ENCODE data around the gene PCDHGB5.
A peak's percentile ranks its signal among the peaks of the same experiment; 100 is the strongest.
"Not testable (repeated sequence)": the region's sequence is repeated elsewhere in the genome, so short reads cannot be mapped to it uniquely, and the experiment has no call there.

PCDHGB5 gene

GRCh38 chr5:141397756-141398551 is at the start of gene PCDHGB5:
TSS of gene PCDHGB5 (plus strand) at chr5:141397947. CDS start at chr5:141398128, 181 bp downstream.
- Histone ChIP-seq H3K4me1 (ENCODE audit: control insufficient read depth, insufficient read depth, low read length) (peaks cover 13% of the 10 kb centered on the region), H3K4me3 (ENCODE audit: low read length) (peak within 1 kb of the TSS; percentile 74), H3K9ac (ENCODE audit: low read length) (peak within 1 kb of the TSS; percentile 63), H3K9me3 (ENCODE audit: control insufficient read depth, low read length) (peaks cover 44% of the 10 kb centered on the region)
- H3K36me3 ChIP-seq (ENCODE audit: control insufficient read depth, insufficient read depth, low read length, severe bottlenecking); H3K27me3 ChIP-seq (replicated peaks; ENCODE audit: control insufficient read depth, insufficient read depth, low read length): not testable (repeated sequence)
- DNase-seq (ENCODE audit: low read depth): peak; percentile 38

GRCh38 chr5:141349917-141350619 is 47.7 kb upstream of the PCDHGB5 start, which contains the start of gene PCDHGB1:
TSS of gene PCDHGB1 (plus strand) at chr5:141350099. CDS start at chr5:141350261, 162 bp downstream.
- Histone ChIP-seq H3K27me3 (replicated peaks; ENCODE audit: control insufficient read depth, insufficient read depth, low read length) (peaks cover 4% of the 10 kb centered on the region), H3K36me3 (ENCODE audit: control insufficient read depth, insufficient read depth, low read length, severe bottlenecking) (no peaks in the 10 kb centered on the region), H3K4me1 (ENCODE audit: control insufficient read depth, insufficient read depth, low read length) (no peaks in the 10 kb centered on the region), H3K9ac (ENCODE audit: low read length) (no peak within 1 kb of the TSS), H3K9me3 (ENCODE audit: control insufficient read depth, low read length) (peaks cover 29% of the 10 kb centered on the region), H3K4me3 (ENCODE audit: low read length) (peak within 1 kb of the TSS; percentile 77)
- peak; percentile 65 for DNase-seq (ENCODE audit: low read depth)

- Histone ChIP-seq H3K9ac (ENCODE audit: low read length) (no peak overlapping the region), H3K4me1 (ENCODE audit: control insufficient read depth, insufficient read depth, low read length) (no peaks in the 10 kb centered on the region), H3K27me3 (replicated peaks; ENCODE audit: control insufficient read depth, insufficient read depth, low read length) (peaks cover 4% of the 10 kb centered on the region), H3K4me3 (ENCODE audit: low read length) (no peak overlapping the region), H3K36me3 (ENCODE audit: control insufficient read depth, insufficient read depth, low read length, severe bottlenecking) (no peaks in the 10 kb centered on the region), H3K9me3 (ENCODE audit: control insufficient read depth, low read length) (peaks cover 37% of the 10 kb centered on the region)
- no peak for DNase-seq (ENCODE audit: low read depth)
Measured at GRCh38 chr5:141351591-141351990, 46.2 kb upstream of the PCDHGB5 start.

DNA sequence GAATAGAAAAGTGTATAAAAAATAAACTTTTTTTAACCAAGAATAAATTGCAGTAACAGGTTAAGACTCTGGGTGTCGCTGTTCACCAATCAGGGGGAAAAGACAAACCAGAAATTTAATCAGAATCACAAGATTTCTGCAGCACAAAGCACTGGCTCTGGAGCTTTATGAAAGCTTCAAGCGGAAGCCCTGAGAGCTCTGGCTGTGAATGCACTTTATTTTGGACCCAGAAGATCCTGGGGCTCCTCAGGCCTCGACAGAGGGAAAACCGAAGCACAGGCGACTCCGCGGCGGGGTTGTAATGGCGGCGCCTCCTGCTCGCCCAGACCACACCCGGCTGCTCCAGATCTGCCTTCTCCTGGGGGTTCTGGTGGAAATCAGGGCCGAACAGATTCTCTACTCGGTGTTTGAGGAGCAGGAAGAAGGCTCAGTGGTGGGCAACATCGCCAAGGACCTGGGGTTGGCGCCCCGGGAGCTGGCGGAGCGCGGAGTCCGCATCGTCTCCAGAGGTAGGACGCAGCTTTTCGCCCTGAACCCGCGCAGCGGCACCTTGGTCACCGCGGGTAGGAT is 42.8 kb upstream of the PCDHGB5 start, which contains the start of gene PCDHGA4:
PCDHGA4 (plus strand) TSS at position 122 of the 570 bp plus-strand sequence; CDS start at position 209, 87 bp downstream.
- Histone ChIP-seq H3K36me3 (ENCODE audit: control insufficient read depth, insufficient read depth, low read length, severe bottlenecking) (no peaks in the 10 kb centered on the region), H3K9me3 (ENCODE audit: control insufficient read depth, low read length) (peaks cover 63% of the 10 kb centered on the region), H3K27me3 (replicated peaks; ENCODE audit: control insufficient read depth, insufficient read depth, low read length) (peaks cover 4% of the 10 kb centered on the region), H3K4me3 (ENCODE audit: low read length) (peak within 1 kb of the TSS; percentile 79), H3K4me1 (ENCODE audit: control insufficient read depth, insufficient read depth, low read length) (no peaks in the 10 kb centered on the region), H3K9ac (ENCODE audit: low read length) (peak within 1 kb of the TSS; percentile 80)
- peak; percentile 20 for DNase-seq (ENCODE audit: low read depth)

DNA sequence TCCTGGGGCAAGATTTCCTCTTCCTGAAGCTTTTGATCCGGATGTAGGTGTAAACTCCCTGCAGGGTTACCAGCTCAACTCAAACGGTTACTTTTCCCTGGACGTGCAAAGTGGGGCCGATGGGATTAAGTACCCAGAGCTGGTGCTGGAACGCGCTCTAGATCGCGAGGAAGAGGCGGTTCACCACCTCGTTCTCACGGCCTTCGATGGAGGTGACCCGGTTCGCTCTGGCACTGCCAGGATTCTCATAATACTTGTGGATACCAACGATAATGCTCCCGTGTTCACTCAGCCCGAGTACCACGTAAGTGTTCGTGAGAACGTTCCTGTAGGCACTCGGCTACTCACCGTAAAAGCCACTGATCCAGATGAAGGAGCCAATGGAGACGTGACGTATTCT is 42.1 kb upstream of the PCDHGB5 start:
- Histone ChIP-seq H3K4me1 (ENCODE audit: control insufficient read depth, insufficient read depth, low read length) (no peaks in the 10 kb centered on the region), H3K27me3 (replicated peaks; ENCODE audit: control insufficient read depth, insufficient read depth, low read length) (peaks cover 4% of the 10 kb centered on the region), H3K9me3 (ENCODE audit: control insufficient read depth, low read length) (peaks cover 63% of the 10 kb centered on the region), H3K4me3 (ENCODE audit: low read length) (peak overlapping the region; percentile 79), H3K36me3 (ENCODE audit: control insufficient read depth, insufficient read depth, low read length, severe bottlenecking) (no peaks in the 10 kb centered on the region), H3K9ac (ENCODE audit: low read length) (no peak overlapping the region)
- no peak for DNase-seq (ENCODE audit: low read depth)

GRCh38 chr5:141356133-141356532 is 41.6 kb upstream of the PCDHGB5 start:
- peaks cover 4% of the 10 kb centered on the region for H3K27me3 ChIP-seq (replicated peaks; ENCODE audit: control insufficient read depth, insufficient read depth, low read length)
- no peak for DNase-seq (ENCODE audit: low read depth)
- H3K9me3 ChIP-seq (ENCODE audit: control insufficient read depth, low read length): peaks cover 63% of the 10 kb centered on the region
- H3K36me3 ChIP-seq (ENCODE audit: control insufficient read depth, insufficient read depth, low read length, severe bottlenecking): no peaks in the 10 kb centered on the region
- H3K4me3 ChIP-seq (ENCODE audit: low read length): peak overlapping the region; percentile 79
- no peaks in the 10 kb centered on the region for H3K4me1 ChIP-seq (ENCODE audit: control insufficient read depth, insufficient read depth, low read length)
- no peak overlapping the region for H3K9ac ChIP-seq (ENCODE audit: low read length)

DNA sequence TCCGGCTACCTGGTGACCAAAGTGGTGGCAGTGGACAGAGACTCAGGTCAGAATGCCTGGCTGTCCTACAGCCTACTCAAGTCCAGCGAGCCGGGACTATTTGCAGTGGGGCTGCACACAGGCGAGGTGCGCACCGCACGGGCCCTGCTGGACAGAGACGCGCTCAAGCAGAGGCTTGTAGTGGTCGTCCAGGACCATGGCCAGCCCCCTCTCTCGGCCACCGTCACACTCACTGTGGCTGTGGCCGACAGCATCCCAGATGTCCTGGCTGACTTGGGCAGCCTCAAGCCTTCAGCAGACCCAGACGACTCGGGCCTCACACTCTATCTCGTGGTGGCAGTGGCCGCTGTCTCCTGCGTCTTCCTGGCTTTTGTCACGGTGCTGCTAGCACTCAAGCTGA is 40.8 kb upstream of the PCDHGB5 start:
- no peak for DNase-seq (ENCODE audit: low read depth)
- Histone ChIP-seq H3K4me3 (ENCODE audit: low read length) (peak overlapping the region; percentile 58), H3K36me3 (ENCODE audit: control insufficient read depth, insufficient read depth, low read length, severe bottlenecking) (no peaks in the 10 kb centered on the region), H3K27me3 (replicated peaks; ENCODE audit: control insufficient read depth, insufficient read depth, low read length) (peaks cover 4% of the 10 kb centered on the region), H3K9me3 (ENCODE audit: control insufficient read depth, low read length) (peaks cover 66% of the 10 kb centered on the region), H3K9ac (ENCODE audit: low read length) (no peak overlapping the region), H3K4me1 (ENCODE audit: control insufficient read depth, insufficient read depth, low read length) (no peaks in the 10 kb centered on the region)

DNA sequence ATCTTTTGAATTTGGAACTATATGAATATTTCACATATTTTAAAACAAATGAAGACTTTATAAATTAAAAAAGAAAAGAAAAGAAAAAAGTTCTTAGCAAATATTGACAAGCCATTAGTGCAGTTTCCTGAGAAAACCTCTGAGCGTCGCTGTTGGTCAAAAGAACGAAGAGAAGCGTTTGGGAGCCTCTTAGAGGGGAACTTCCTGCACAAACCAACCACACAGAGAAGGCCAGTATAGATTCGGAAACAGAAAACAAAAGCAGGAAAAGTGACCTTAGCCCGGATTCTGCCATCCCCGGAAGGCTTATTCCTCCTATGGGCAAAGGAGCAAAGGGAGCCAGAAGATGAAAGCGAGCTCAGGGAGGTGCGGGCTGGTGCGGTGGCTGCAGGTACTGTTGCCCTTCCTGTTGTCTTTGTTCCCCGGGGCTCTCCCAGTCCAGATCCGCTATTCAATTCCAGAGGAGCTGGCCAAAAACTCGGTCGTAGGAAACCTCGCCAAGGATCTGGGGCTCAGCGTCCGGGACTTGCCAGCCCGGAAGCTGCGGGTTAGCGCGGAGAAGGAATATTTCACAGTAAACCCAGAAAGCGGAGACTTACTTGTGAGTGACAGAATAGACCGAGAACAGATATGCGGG is 37.8 kb upstream of the PCDHGB5 start, which contains the start of gene PCDHGB2:
PCDHGB2 (plus strand) TSS at position 205 of the 637 bp plus-strand sequence; CDS start at position 347, 142 bp downstream.
- peak; percentile 37 for DNase-seq (ENCODE audit: low read depth)
- peak within 1 kb of the TSS; percentile 54 for H3K9ac ChIP-seq (ENCODE audit: low read length)
- H3K27me3 ChIP-seq (replicated peaks; ENCODE audit: control insufficient read depth, insufficient read depth, low read length): peaks cover 6% of the 10 kb centered on the region
- no peaks in the 10 kb centered on the region for H3K4me1 ChIP-seq (ENCODE audit: control insufficient read depth, insufficient read depth, low read length)
- peak within 1 kb of the TSS; percentile 78 for H3K4me3 ChIP-seq (ENCODE audit: low read length)
- H3K36me3 ChIP-seq (ENCODE audit: control insufficient read depth, insufficient read depth, low read length, severe bottlenecking): no peaks in the 10 kb centered on the region
- peaks cover 89% of the 10 kb centered on the region for H3K9me3 ChIP-seq (ENCODE audit: control insufficient read depth, low read length)

DNA sequence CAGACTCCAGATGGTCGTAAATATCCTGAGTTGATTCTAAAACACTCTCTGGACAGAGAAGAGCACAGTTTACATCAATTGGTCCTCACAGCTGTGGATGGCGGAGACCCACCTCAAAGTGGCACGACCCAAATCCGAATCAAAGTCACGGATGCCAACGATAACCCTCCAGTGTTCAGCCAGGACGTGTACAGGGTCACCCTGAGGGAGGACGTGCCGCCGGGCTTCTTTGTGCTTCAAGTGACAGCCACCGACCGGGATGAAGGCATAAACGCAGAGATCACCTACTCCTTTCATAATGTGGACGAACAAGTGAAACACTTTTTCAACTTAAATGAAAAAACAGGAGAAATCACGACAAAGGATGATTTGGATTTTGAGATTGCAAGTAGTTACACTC is 37.1 kb upstream of the PCDHGB5 start:
- Histone ChIP-seq H3K27me3 (replicated peaks; ENCODE audit: control insufficient read depth, insufficient read depth, low read length) (peaks cover 8% of the 10 kb centered on the region), H3K4me3 (ENCODE audit: low read length) (peak overlapping the region; percentile 78), H3K9me3 (ENCODE audit: control insufficient read depth, low read length) (peaks cover 92% of the 10 kb centered on the region), H3K4me1 (ENCODE audit: control insufficient read depth, insufficient read depth, low read length) (no peaks in the 10 kb centered on the region), H3K36me3 (ENCODE audit: control insufficient read depth, insufficient read depth, low read length, severe bottlenecking) (no peaks in the 10 kb centered on the region), H3K9ac (ENCODE audit: low read length) (no peak overlapping the region)
- no peak for DNase-seq (ENCODE audit: low read depth)

GRCh38 chr5:141362719-141363118 is 35.0 kb upstream of the PCDHGB5 start:
- peaks cover 16% of the 10 kb centered on the region for H3K27me3 ChIP-seq (replicated peaks; ENCODE audit: control insufficient read depth, insufficient read depth, low read length)
- no peaks in the 10 kb centered on the region for H3K36me3 ChIP-seq (ENCODE audit: control insufficient read depth, insufficient read depth, low read length, severe bottlenecking)
- peaks cover 87% of the 10 kb centered on the region for H3K9me3 ChIP-seq (ENCODE audit: control insufficient read depth, low read length)
- H3K9ac ChIP-seq (ENCODE audit: low read length): no peak overlapping the region
- DNase-seq (ENCODE audit: low read depth): no peak
- H3K4me1 ChIP-seq (ENCODE audit: control insufficient read depth, insufficient read depth, low read length): no peaks in the 10 kb centered on the region
- H3K4me3 ChIP-seq (ENCODE audit: low read length): no peak overlapping the region

Data from adipocyte (in vitro differentiated cells).